SK-N-SH treated with all-trans-retinoic acid at 6 μM for 48 hours (cell line): ENCODE measurements around the gene ASIC4.

Source experiments
- BACH2 ChIP-seq: fragments of 250-450 bp; sonication (Bioruptor Pico); IDR thresholded peaks from 2 replicates; pipeline ENCODE4 v1.9.0; 2021; ENCODE audit warnings: mild to moderate bottlenecking, borderline replicate concordance
- ESRRG ChIP-seq: fragments of 250-450 bp; sonication (Bioruptor Pico); IDR thresholded peaks from 2 replicates; pipeline ENCODE4 v1.6.1; 2021; ENCODE audit warnings: mild to moderate bottlenecking
- GLIS3 ChIP-seq: fragments of 250-450 bp; sonication (Bioruptor Pico); IDR thresholded peaks from 2 replicates; pipeline ENCODE4 v1.5.0; 2020; ENCODE audit warnings: mild to moderate bottlenecking, moderate library complexity
- PATZ1 ChIP-seq: fragments of 250-450 bp; sonication (Bioruptor Pico); IDR thresholded peaks from 2 replicates; pipeline ENCODE4 v1.8.0; 2020; ENCODE audit warnings: mild to moderate bottlenecking, moderate library complexity, borderline replicate concordance
- POU6F1 ChIP-seq: fragments of 250-450 bp; sonication (Bioruptor Pico); IDR thresholded peaks from 2 replicates; pipeline ENCODE4 v1.8.0; 2021; ENCODE audit warnings: low read depth, mild to moderate bottlenecking, moderate library complexity, borderline replicate concordance
- ZC3H10 ChIP-seq: fragments of 250-450 bp; sonication (Bioruptor Pico); IDR thresholded peaks from 2 replicates; pipeline ENCODE4 v1.5.1; 2021; ENCODE audit warnings: mild to moderate bottlenecking, moderate library complexity
- ZFP3 ChIP-seq: fragments of 250-450 bp; sonication (Bioruptor Pico); IDR thresholded peaks from 2 replicates; pipeline ENCODE4 v1.5.0; 2020; ENCODE audit warnings: mild to moderate bottlenecking, moderate library complexity

- TF ChIP-seq ZC3H10 (CRISPR knock-in tag) = no peak
- TF ChIP-seq GLIS3 (CRISPR knock-in tag) = no peak
- no peak for TF ChIP-seq ESRRG (CRISPR knock-in tag)
- TF ChIP-seq PATZ1 (CRISPR knock-in tag) = no peak
- no peak for TF ChIP-seq BACH2
- TF ChIP-seq POU6F1 = no peak
- TF ChIP-seq ZFP3 = no peak
These were observed 22.9 kb upstream of the ASIC4 start for GRCh38 chr2:219491278-219491963.
